ENCODE results near the gene RBKS.
"Not testable (repeated sequence)": the region's sequence is repeated elsewhere in the genome, so short reads cannot be mapped to it uniquely, and the experiment has no call there.

RBKS gene

GRCh38 chr2:27870724-27871123 is 19.5 kb downstream of the RBKS start:
- DNase-seq = no peak

- DNase-seq = no peak
Observed at GRCh38 chr2:27869763-27870162, 20.4 kb downstream of the RBKS start.

- DNase-seq = no peak
Observed at GRCh38 chr2:27866237-27866636, 23.9 kb downstream of the RBKS start.

- DNase-seq = not testable (repeated sequence)
Observed at GRCh38 chr2:27863955-27864354, 26.2 kb downstream of the RBKS start.

GRCh38 chr2:27863146-27863545 is 27.0 kb downstream of the RBKS start:
- DNase-seq = no peak

- no peak for DNase-seq
Observed at GRCh38 chr2:27860111-27860510, 30.1 kb downstream of the RBKS start.

GRCh38 chr2:27857417-27858172 is 32.6 kb downstream of the RBKS start:
- no peak for DNase-seq

GRCh38 chr2:27856956-27857355 is 33.2 kb downstream of the RBKS start:
- no peak for DNase-seq

- DNase-seq = no peak
Observed at GRCh38 chr2:27856386-27856785, 33.8 kb downstream of the RBKS start.

- no peak for DNase-seq
Observed at GRCh38 chr2:27855476-27855875, 34.7 kb downstream of the RBKS start.

GRCh38 chr2:27854229-27854862 is 35.8 kb downstream of the RBKS start:
- no peak for DNase-seq

GRCh38 chr2:27852691-27853090 is 37.5 kb downstream of the RBKS start:
- no peak for DNase-seq

- DNase-seq = no peak
Observed at GRCh38 chr2:27849558-27850205, 40.5 kb downstream of the RBKS start.

- DNase-seq = no peak
Observed at GRCh38 chr2:27847333-27847732, 42.9 kb downstream of the RBKS start.

GRCh38 chr2:27844821-27845255 is 45.3 kb downstream of the RBKS start:
- DNase-seq = no peak

- no peak for DNase-seq
Observed at GRCh38 chr2:27843992-27844391, 46.2 kb downstream of the RBKS start.

GRCh38 chr2:27842894-27843293 is 47.3 kb downstream of the RBKS start:
- no peak for DNase-seq

- no peak for DNase-seq
Observed at GRCh38 chr2:27839022-27839618, 51.1 kb downstream of the RBKS start.

GRCh38 chr2:27838502-27838901 is 51.7 kb downstream of the RBKS start:
- DNase-seq = no peak

GRCh38 chr2:27833931-27834330 is 56.3 kb downstream of the RBKS start:
- no peak for DNase-seq

- no peak for DNase-seq
Observed at GRCh38 chr2:27832396-27832795, 57.8 kb downstream of the RBKS start.

- DNase-seq = no peak
Observed at GRCh38 chr2:27831279-27832050, 58.7 kb downstream of the RBKS start.

- DNase-seq = no peak
Observed at GRCh38 chr2:27830656-27831055, 59.5 kb downstream of the RBKS start.

Data from activated CD4-positive, alpha-beta T cell treated with anti-CD3 and anti-CD28 coated beads, Interleukin-2, amount 50 U/mL, for 4 hours (primary cell).